ENCODE measurements around the gene LMAN1L.
A peak's percentile ranks its signal among the peaks of the same experiment; 100 is the strongest.

LMAN1L gene

DNA sequence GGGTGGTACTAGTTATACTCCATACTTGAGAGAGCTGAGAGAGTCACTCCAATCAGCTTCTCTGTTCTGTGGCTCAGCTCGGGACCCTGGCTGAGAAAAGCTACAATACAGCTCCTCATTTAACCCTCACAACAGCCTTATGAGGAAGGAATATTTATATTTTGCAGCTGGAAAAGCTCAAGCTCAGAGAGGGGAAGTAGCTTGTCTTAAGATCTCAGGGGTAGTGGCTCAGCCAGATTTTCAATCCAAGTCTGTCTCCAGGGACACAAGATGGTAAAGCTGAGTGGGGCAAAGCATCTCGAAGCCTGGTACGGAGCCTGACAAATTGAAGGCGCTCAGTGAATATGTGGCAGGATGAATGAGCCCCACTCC is 45.7 kb downstream of the LMAN1L start:
- DNase-seq (ENCODE audit: low read depth): no peak

GRCh38 chr15:74863239-74864056 is 50.8 kb downstream of the LMAN1L start:
- no peak for DNase-seq (ENCODE audit: low read depth)

DNA sequence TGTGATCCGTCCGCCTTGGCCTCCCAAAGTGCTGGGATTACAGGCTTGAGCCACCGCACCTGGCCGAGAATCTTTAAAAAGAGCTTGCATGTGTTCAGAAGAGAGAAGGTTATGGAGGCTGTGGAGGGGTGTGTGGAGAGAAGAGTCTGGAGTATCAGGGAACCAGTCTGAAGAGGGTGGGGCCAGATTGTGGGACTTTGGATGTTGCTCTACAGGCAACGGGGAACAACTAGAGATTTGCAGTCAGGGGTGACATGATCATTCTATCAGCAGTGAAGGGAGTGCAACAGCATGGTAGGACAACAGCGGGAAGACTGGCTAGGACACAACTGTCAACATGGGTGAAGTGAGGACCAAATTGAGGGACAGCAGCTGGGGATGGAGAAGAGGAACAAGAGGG is 51.7 kb downstream of the LMAN1L start:
- DNase-seq (ENCODE audit: low read depth): no peak

DNA sequence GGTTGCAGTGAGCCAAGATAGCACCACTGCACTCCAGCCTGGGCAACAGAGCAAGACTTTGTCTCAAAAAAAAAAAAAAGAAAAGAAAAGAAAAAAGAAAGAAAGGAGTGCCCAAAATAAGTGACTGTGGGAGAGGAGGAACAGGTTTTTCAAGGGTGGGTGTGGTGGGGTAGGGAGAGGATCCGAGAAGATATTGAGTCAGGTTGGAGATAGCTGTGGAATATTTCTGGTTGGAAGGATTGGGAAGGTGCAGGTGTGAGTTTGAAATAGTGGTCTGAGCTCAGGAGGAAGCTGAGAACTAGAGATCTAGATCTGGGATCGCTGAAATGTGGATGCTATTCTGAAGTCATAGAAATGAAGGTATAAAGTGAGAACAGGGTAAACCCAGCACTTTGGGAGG is 52.7 kb downstream of the LMAN1L start:
- no peak for DNase-seq (ENCODE audit: low read depth)

DNA sequence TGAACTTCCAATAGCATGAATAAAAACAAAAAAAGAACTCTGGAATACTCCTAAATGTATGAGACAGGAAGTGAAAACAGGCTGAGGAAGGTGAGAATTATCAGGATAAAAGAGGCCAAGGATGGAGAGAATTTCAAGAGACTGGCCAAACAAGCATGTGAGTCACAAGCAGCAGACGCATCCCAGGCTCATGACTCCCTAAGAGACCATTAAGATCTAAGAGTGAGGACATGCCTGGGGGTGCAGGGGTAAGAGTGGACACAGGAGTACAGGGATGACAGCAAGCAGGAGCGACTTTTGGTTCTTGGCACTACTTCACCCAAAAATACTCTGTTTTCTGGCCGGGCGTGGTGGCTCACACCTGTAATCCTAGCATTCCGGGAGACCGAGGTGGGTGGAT is 53.5 kb downstream of the LMAN1L start:
- no peak for DNase-seq (ENCODE audit: low read depth)

DNA sequence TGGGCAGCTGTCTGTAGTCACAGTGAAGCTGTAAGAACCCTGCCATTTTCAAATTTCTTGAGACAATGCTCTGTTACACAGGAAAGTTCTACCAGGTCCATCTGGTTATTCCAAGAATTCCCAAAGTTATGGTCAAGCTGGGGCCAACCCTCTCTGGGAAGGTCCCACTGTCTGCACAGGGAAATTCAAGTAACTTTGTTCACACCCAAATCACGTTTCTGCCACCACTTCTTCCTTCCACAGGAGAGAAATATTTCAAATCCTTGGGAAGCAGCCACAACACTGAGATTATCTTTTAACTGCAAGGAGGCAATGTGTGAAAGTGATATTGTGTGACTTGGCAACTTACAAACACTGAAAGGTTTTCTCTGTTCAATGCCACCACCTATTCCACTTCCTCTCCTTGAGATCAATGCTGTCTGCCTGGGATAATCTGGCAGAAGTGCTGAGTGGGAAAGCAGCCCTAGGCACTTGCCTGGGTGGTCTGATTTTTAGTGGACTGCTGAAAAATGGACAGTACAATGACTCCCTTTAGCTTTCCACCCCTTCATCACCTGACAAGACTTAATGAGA is 54.9 kb downstream of the LMAN1L start:
- DNase-seq (ENCODE audit: low read depth): no peak

- DNase-seq (ENCODE audit: low read depth): no peak
These were observed 55.4 kb downstream of the LMAN1L start for GRCh38 chr15:74868059-74868458.

DNA sequence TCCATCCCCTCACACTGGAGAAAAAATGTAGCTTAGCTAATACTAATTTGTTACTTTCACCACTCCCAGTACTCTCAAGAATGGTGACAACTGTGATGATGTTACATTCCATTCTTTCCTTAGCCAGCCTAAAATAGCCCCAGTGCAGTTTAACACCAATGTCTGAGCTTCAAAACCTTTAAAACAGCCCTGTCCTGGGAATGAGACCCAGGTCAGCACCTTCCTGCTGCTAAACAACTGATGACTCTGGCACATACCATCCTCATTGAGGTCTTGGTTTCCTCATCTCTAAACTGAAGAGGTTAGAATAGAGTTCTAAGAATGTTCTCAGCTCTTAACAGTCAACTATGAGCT is 56.7 kb downstream of the LMAN1L start:
- no peak for DNase-seq (ENCODE audit: low read depth)

- no peak for DNase-seq (ENCODE audit: low read depth)
These were observed 57.2 kb downstream of the LMAN1L start for GRCh38 chr15:74869726-74870407.

DNA sequence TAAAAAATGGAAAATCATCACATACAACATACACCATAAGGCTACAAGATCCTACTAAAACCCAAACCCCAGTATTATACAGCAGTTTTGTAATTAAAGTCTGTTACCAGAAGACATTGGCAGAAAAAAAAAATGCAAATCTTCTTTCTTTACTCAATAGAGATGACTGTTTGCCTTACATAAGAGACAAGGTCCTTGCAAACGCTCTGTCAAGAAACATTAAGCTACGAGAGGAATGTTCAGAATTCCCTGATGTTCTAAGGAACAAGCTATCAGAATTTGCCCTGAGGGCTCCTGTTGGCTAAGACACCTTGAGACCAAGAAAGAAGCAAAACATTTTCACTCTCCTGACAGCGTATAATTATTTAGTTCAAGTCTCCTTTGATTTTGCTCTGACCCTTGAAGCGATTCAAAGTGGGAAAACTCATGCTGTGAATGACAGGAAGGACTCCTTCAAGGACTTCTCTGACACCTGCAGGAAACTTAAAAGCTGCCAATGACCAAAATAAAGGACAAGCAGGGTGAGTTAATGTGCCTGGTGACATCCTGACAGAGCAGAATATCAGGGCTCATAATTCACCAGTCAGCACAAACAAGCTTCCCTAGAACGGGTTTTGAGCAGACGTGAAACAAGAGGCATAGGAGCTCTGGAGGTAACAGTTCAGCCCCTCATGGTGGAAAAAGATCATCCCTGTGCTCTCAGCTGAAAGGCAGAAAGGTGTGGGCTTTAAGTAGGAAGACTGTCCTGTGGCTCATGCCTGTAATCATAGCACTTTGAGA is 58.0 kb downstream of the LMAN1L start:
- no peak for DNase-seq (ENCODE audit: low read depth)

DNA sequence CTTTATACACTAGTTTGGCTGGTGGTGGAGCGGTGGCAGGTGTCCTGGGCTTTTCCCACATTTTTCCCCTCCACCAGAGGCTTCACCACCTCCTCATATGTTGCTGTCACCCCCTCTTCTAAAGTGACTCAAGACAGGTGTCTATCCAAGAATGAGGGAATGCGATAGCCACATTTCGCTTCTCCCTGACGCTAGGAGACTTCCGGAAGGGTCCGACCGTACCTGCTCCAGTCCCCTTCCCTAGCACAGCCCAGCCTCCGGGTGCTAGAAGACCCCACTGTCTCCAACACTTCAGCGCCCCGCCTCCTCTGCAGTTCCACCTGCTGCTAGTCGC is 60.0 kb downstream of the LMAN1L start:
- DNase-seq (ENCODE audit: low read depth): no peak

- DNase-seq (ENCODE audit: low read depth): peak; percentile 83
These were observed 60.6 kb downstream of the LMAN1L start, which contains the start of gene SCAMP2 for GRCh38 chr15:74873036-74873755. Gene SCAMP2, minus strand, starts transcription at chr15:74873365. Its CDS starts 110 bp downstream, at chr15:74873255.

- DNase-seq (ENCODE audit: low read depth): no peak
These were observed 61.3 kb downstream of the LMAN1L start for GRCh38 chr15:74873756-74874424.

Measured in activated gamma-delta T cell treated with anti-CD3 and anti-CD28 coated beads, Interleukin-2, amount 50 U/mL, for 16 hours (primary cell).